Trophoblast cell (in vitro differentiated cells and primary cell): Measurements from ENCODE around the gene HLA-B.
A peak's percentile ranks its signal among the peaks of the same experiment; 100 is the strongest.
"Not testable (repeated sequence)": the region's sequence is repeated elsewhere in the genome, so short reads cannot be mapped to it uniquely, and the experiment has no call there.

ENCODE experiments used
- DNase-seq, 2 donors: peaks; one replicate each; pipeline ENCODE4 v3.0.0-alpha.2; 2016
- H2AFZ ChIP-seq: 2 replicates; pipeline ENCODE4 v1.6.1; 2013; ENCODE audit warnings: low read length, moderate library complexity, mild to moderate bottlenecking; ENCODE audit not compliant: insufficient read depth, poor library complexity
- H2AK5ac ChIP-seq: 2 replicates; pipeline ENCODE4 v1.6.1; 2013; ENCODE audit warnings: mild to moderate bottlenecking, low read length
- H2BK120ac ChIP-seq: 2 replicates; pipeline ENCODE4 v1.6.1; 2013; ENCODE audit warnings: low read length, mild to moderate bottlenecking, moderate library complexity; ENCODE audit not compliant: insufficient read depth, poor library complexity
- H2BK12ac ChIP-seq: 2 replicates; pipeline ENCODE4 v1.6.1; 2013; ENCODE audit warnings: mild to moderate bottlenecking, low read length, moderate library complexity
- H2BK5ac ChIP-seq: 2 replicates; pipeline ENCODE4 v1.6.1; 2013; ENCODE audit warnings: low read length, low read depth, moderate library complexity, mild to moderate bottlenecking; ENCODE audit not compliant: poor library complexity
- H3K14ac ChIP-seq: 2 replicates; pipeline ENCODE4 v1.6.1; 2013; ENCODE audit warnings: mild to moderate bottlenecking, low read length
- H3K18ac ChIP-seq: 2 replicates; pipeline ENCODE4 v1.6.1; 2013; ENCODE audit warnings: mild to moderate bottlenecking, low read length
- H3K23ac ChIP-seq: 2 replicates; pipeline ENCODE4 v1.6.1; 2013; ENCODE audit warnings: low read length
- H3K27ac ChIP-seq: 2 replicates; pipeline ENCODE4 v1.5.1; 2013; ENCODE audit warnings: low read depth, mild to moderate bottlenecking, inconsistent platforms, low read length, moderate library complexity
- H3K27me3 ChIP-seq: 2 replicates; pipeline ENCODE4 v1.6.1; 2013; ENCODE audit warnings: inconsistent platforms, mild to moderate bottlenecking, low read length, moderate library complexity; ENCODE audit not compliant: insufficient read depth
- H3K36me3 ChIP-seq, 2 experiments: 1 replicate in 1 of 2; 2 replicates in 1 of 2; pipeline ENCODE4 v1.6.1; 2013; ENCODE audit warnings: low read length in 2 of 2, mild to moderate bottlenecking in 2 of 2, moderate library complexity in 1 of 2; ENCODE audit not compliant: insufficient read depth in 2 of 2, control insufficient read depth in 1 of 2
- H3K4ac ChIP-seq: 2 replicates; pipeline ENCODE4 v1.6.1; 2013; ENCODE audit warnings: low read depth, mild to moderate bottlenecking, low read length, moderate library complexity
- H3K4me1 ChIP-seq, 2 experiments: 1 replicate in 1 of 2; 2 replicates in 1 of 2; pipeline ENCODE4 v1.6.1; 2013; ENCODE audit warnings: low read length in 2 of 2, mild to moderate bottlenecking in 2 of 2, moderate library complexity in 1 of 2; ENCODE audit not compliant: insufficient read depth in 2 of 2, control insufficient read depth in 1 of 2
- H3K4me2 ChIP-seq: 2 replicates; pipeline ENCODE4 v1.6.1; 2013; ENCODE audit warnings: inconsistent platforms, mild to moderate bottlenecking, low read length, moderate library complexity
- H3K4me3 ChIP-seq: 2 replicates; pipeline ENCODE4 v1.5.1; 2013; ENCODE audit warnings: mild to moderate bottlenecking, low read depth, low read length, inconsistent platforms
- H3K79me1 ChIP-seq: one replicate; pipeline ENCODE4 v1.6.1; 2013; ENCODE audit warnings: low read length
- H3K79me2 ChIP-seq: 2 replicates; pipeline ENCODE4 v1.6.1; 2013; ENCODE audit warnings: low read length, mild to moderate bottlenecking; ENCODE audit not compliant: control insufficient read depth, insufficient read depth, poor library complexity
- H3K9ac ChIP-seq: 2 replicates; pipeline ENCODE4 v1.6.1; 2013; ENCODE audit warnings: mild to moderate bottlenecking, low read length
- H3K9me3 ChIP-seq: 2 replicates; pipeline ENCODE4 v1.6.1; 2013; ENCODE audit warnings: low read depth, mild to moderate bottlenecking, control low read depth, inconsistent platforms, low read length; ENCODE audit not compliant: insufficient read depth
- H4K12ac ChIP-seq: 2 replicates; pipeline ENCODE4 v1.6.1; 2013; ENCODE audit warnings: low read depth, mild to moderate bottlenecking, low read length, moderate library complexity
- H4K8ac ChIP-seq: 2 replicates; pipeline ENCODE4 v1.6.1; 2013; ENCODE audit warnings: low read depth, mild to moderate bottlenecking, low read length, moderate library complexity
- H4K91ac ChIP-seq: one replicate; pipeline ENCODE4 v1.6.1; 2013; ENCODE audit warnings: low read depth, mild to moderate bottlenecking, low read length, moderate library complexity
- WGBS: extraction: QIAGEN DNeasy Blood & Tissue Kit; methylation state at CpG from one replicate; pipeline ENCODE4 v1.1.7; 2013; ENCODE audit warnings: missing lambda C conversion rate; ENCODE audit not compliant: insufficient read length, insufficient coverage; ENCODE audit errors: extremely low coverage; 5-methylcytosine and 5-hydroxymethylcytosine counted together

HLA-B gene

DNA sequence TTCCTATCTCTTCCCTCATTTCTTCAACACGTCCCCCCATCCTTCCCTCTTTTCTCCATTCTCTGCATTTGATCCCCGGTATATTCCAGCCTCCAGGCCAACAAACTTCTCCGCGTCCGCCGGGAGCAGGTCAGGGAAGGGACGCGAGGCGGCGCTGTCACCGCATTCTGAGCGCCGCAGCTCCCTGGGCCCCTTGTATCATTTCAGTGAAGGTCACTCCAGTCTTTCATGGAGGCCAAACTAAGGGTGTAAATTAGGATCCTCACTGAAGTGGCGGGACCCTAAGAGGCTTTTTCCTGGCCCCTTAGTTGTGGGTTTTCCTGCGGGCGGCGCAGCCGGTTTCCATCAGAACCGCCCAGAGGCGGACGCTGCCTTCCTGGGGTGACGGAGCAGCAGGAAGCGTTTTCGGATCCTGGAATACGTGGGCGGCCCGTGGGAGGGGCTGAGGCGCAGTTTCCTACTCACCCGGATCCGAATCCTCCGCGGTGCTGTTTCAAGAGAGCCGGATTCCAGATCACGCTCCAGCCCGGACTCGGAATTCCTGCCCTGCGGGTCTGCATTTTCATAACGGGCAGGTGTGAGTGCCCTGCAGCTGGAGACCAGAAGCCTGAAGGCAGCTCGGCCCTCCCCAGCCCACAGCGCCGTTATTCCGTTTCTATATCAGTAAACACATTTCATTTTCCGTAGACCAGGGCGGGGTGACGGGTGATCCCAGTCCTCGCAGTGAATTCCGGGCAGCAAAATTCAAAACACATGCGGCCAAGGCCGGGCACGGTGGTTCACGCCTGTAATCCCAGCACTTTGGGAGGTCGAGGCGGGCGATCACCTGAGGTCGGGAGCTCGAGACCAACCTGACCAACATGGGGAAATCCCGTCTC is 42.8 kb upstream of the HLA-B start:
- Histone ChIP-seq H3K4ac (peak overlapping the region; percentile 56), H3K27ac (peak overlapping the region; percentile 85), H3K23ac (no peak overlapping the region), H3K79me1 (peaks cover 8% of the 10 kb centered on the region), H3K4me3 (peak overlapping the region; percentile 76), H3K9ac (peak overlapping the region; percentile 79), H2BK12ac (no peak overlapping the region), H3K27me3 (no peaks in the 10 kb centered on the region), H3K36me3 (no peaks in the 10 kb centered on the region), H2BK5ac (peak overlapping the region; percentile 74), H4K8ac (peak overlapping the region; percentile 82), H3K4me1 (peaks cover 14 to 18% of the 10 kb centered on the region in 2 experiments), H2AK5ac (no peak overlapping the region), H4K12ac (peak overlapping the region; percentile 92), H3K9me3 (no peaks in the 10 kb centered on the region), H4K91ac (peak overlapping the region; percentile 83), H2BK120ac (peak overlapping the region; percentile 80), H2AFZ (peak overlapping the region; percentile 94), H3K79me2 (peaks cover 9% of the 10 kb centered on the region), H3K4me2 (peak overlapping the region; percentile 92), H3K14ac (peak overlapping the region; percentile 84), H3K18ac (peak overlapping the region; percentile 78)
- WGBS = 100% methylated on average over 1 of the region's 57 CpGs
- DNase-seq = peak; percentile 97 to 98

DNA sequence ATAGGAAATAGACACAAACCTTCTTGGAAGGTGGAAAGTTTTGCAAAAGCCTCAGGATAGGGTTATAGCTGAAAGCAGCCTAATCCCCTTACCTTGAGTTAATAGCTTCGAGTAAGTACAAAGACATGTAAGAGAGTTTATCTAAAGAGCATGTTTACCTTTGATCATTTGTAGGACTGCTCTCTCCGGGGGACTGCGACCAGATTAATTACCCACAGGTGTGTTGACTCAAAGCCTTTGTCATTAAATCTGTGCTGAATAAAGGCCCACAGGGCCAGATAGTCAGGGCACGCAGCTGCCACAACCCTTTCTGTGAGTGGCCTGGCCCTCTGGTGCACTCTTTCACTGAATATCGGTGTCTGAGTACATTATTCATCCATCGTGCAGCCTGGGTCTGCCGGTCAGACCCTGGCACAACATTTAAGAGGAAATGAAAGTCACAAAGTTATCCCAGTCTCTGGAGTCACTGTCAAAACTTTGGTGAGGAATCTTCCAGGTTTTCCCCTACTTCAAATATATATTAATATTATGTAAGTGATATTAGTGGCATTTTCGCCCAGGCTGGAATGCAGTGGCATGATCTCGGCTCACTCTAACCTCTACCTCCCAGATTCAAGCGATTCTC is 41.0 kb upstream of the HLA-B start:
- Histone ChIP-seq H2AK5ac (no peak overlapping the region), H3K23ac (no peak overlapping the region), H2BK120ac (no peak overlapping the region), H2BK5ac (no peak overlapping the region), H3K9me3 (no peaks in the 10 kb centered on the region), H3K18ac (no peak overlapping the region), H3K36me3 (peaks cover 0 to 1% of the 10 kb centered on the region in 2 experiments), H2AFZ (no peak overlapping the region), H3K27ac (no peak overlapping the region), H2BK12ac (no peak overlapping the region), H3K79me2 (peaks cover 2% of the 10 kb centered on the region), H3K14ac (no peak overlapping the region), H3K79me1 (peaks cover 3% of the 10 kb centered on the region), H3K4ac (no peak overlapping the region), H3K4me1 (peaks cover 8 to 11% of the 10 kb centered on the region in 2 experiments), H4K91ac (no peak overlapping the region), H4K12ac (no peak overlapping the region), H3K9ac (no peak overlapping the region), H3K4me3 (no peak overlapping the region), H3K27me3 (no peaks in the 10 kb centered on the region), H3K4me2 (no peak overlapping the region), H4K8ac (no peak overlapping the region)
- WGBS = no CpG with 5 or more reads among the region's 10 CpGs
- no peak for DNase-seq

DNA sequence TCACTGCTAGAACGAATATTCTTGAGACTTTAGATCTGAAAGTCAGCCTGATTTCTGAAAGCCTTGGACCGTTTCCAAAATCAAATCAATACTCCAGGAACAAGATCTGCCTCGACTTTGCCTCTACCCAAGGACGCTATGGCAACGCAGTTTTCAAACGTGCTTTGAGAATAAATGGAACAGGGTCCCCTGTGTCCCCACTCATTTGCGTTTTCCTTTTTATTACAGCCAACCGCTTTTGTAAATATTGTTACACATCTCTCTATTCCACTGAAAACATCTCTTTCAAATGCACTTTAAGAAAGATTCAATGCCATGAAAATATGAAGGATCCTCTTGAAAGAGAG is 40.1 kb upstream of the HLA-B start:
- not testable (repeated sequence) for H3K9me3 ChIP-seq, DNase-seq, H3K27me3 ChIP-seq, H3K27ac ChIP-seq, H3K79me1 ChIP-seq, H3K36me3 ChIP-seq, H3K18ac ChIP-seq, H4K91ac ChIP-seq, H3K4me2 ChIP-seq, H3K4me1 ChIP-seq, H3K4me3 ChIP-seq, H4K8ac ChIP-seq, H3K23ac ChIP-seq, H2BK12ac ChIP-seq, H2BK120ac ChIP-seq, H4K12ac ChIP-seq, H3K79me2 ChIP-seq, H2AK5ac ChIP-seq, H3K9ac ChIP-seq, H3K4ac ChIP-seq, H3K14ac ChIP-seq, H2BK5ac ChIP-seq, H2AFZ ChIP-seq
- no CpG with 5 or more reads among the region's 8 CpGs for WGBS

- H3K4ac ChIP-seq = no peak overlapping the region
- H4K12ac ChIP-seq = no peak overlapping the region
- H3K23ac ChIP-seq = no peak overlapping the region
- H3K18ac ChIP-seq = no peak overlapping the region
- H3K4me3 ChIP-seq = no peak overlapping the region
- H4K8ac ChIP-seq = no peak overlapping the region
- no peak overlapping the region for H2AFZ ChIP-seq
- H2BK12ac ChIP-seq = no peak overlapping the region
- H3K4me2 ChIP-seq = no peak overlapping the region
- no peak overlapping the region for H4K91ac ChIP-seq
- DNase-seq = peak; percentile 71 to 93
- peaks cover 0 to 1% of the 10 kb centered on the region in 2 experiments for H3K36me3 ChIP-seq
- no peaks in the 10 kb centered on the region for H3K27me3 ChIP-seq
- H3K79me1 ChIP-seq = peaks cover 1% of the 10 kb centered on the region
- H3K27ac ChIP-seq = no peak overlapping the region
- no peaks in the 10 kb centered on the region for H3K79me2 ChIP-seq
- no peak overlapping the region for H3K14ac ChIP-seq
- no CpG with 5 or more reads among the region's 11 CpGs for WGBS
- no peak overlapping the region for H2BK5ac ChIP-seq
- no peak overlapping the region for H2AK5ac ChIP-seq
- no peak overlapping the region for H3K9ac ChIP-seq
- no peaks in the 10 kb centered on the region for H3K9me3 ChIP-seq
- no peak overlapping the region for H2BK120ac ChIP-seq
- H3K4me1 ChIP-seq = peaks cover 0 to 2% of the 10 kb centered on the region in 2 experiments
Observed at GRCh38 chr6:31396422-31397152, 39.6 kb upstream of the HLA-B start.
